Thymus (tissue), 11 donors: ENCODE measurements around the gene EPB41L4A. TPM values are rescaled to one million over a fixed set of nuclear protein-coding genes. Genes with fewer than 3 reads are reported as not detected.
"Not testable (repeated sequence)": the region's sequence is repeated elsewhere in the genome, so short reads cannot be mapped to it uniquely, and the experiment has no call there.

Experiments used
- DNase-seq, 9 donors: peaks; one replicate each; pipeline ENCODE4 v3.0.0-alpha.2; 2013; ENCODE audit warnings: low spot score in 9 of 9, low read depth in 6 of 9, missing footprints in 1 of 9
- H3K27ac ChIP-seq, 2 donors: one replicate each; pipeline ENCODE4 v1.5.1; 2013; ENCODE audit warnings: control low read depth in 1 of 2, low read depth in 1 of 2, low read length in 1 of 2, mild to moderate bottlenecking in 1 of 2, moderate library complexity in 1 of 2
- H3K27me3 ChIP-seq, 2 donors: one replicate each; pipeline ENCODE4 v1.5.1; 2013; ENCODE audit warnings: low read length in 1 of 2; ENCODE audit not compliant: control insufficient read depth in 2 of 2, insufficient read depth in 1 of 2
- H3K36me3 ChIP-seq, 2 donors: one replicate each; pipeline ENCODE4 v1.5.1; 2013; ENCODE audit warnings: low read length in 1 of 2, mild to moderate bottlenecking in 1 of 2, moderate library complexity in 1 of 2; ENCODE audit not compliant: control insufficient read depth in 2 of 2, insufficient read depth in 2 of 2
- H3K4me1 ChIP-seq, 2 donors: one replicate each; pipeline ENCODE4 v1.5.1; 2013; ENCODE audit warnings: low read length in 2 of 2; ENCODE audit not compliant: control insufficient read depth in 2 of 2, insufficient read depth in 2 of 2
- H3K4me3 ChIP-seq, 2 donors: one replicate each; pipeline ENCODE4 v1.5.1; 2013; ENCODE audit warnings: low read length in 2 of 2, control low read depth in 1 of 2, mild to moderate bottlenecking in 1 of 2
- H3K9me3 ChIP-seq, 2 donors: one replicate each; pipeline ENCODE4 v1.5.1; 2013; ENCODE audit warnings: low read length in 1 of 2, mild to moderate bottlenecking in 1 of 2; ENCODE audit not compliant: control insufficient read depth in 2 of 2, insufficient read depth in 1 of 2
- WGBS: extraction: QIAGEN DNeasy Blood & Tissue Kit; methylation state at CpG from one replicate; pipeline ENCODE4 v1.1.7; 2013; 5-methylcytosine and 5-hydroxymethylcytosine counted together
- polyA plus RNA-seq: library from polyadenylated mRNA; stranded (reverse); fragments of 200-250 nt; gene quantifications from one replicate; pipeline ENCODE4 v1.2.3, GENCODE V29; 2013
- total RNA-seq: library from RNA; stranded (reverse); fragments of 120-200 nt; gene quantifications from one replicate; pipeline ENCODE4 v1.2.4, GENCODE V29; 2013
- donor health status: healthy.

Gene EPB41L4A
- total and polyA plus RNA-seq, 2 donors: 4.8 to 5.2 TPM

- WGBS: 87% methylated on average over 2 of the region's 2 CpGs
- H3K27ac ChIP-seq: no peak overlapping the region
- no peak overlapping the region for H3K4me3 ChIP-seq
These were observed 45.2 kb downstream of the EPB41L4A start for GRCh38 chr5:112373885-112374284.

DNA sequence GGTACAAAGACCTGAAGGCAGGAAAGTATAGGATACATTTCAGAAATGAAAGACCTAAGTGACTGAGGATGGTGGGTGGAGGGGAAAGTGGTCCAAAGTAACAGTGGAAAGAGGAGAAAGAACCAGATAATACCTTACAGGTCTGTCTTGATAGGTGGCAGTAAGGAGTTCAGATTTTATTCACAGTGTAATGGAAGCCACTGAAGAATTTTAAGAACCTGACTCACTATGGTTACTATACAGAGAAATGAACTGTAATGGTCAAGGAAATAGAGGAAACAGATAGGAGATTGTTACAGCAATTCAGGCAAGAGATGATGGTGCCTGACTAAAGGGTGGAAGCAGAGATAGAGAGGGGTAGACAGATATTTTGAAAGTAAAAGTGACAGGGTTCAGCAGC, 46.5 kb downstream of the EPB41L4A start:
- Histone ChIP-seq H3K4me1 (no peaks in the 10 kb centered on the region), H3K9me3 (no peaks in the 10 kb centered on the region), H3K36me3 (no peaks in the 10 kb centered on the region), H3K4me3 (no peak overlapping the region), H3K27ac (no peak overlapping the region), H3K27me3 (no peaks in the 10 kb centered on the region)
- DNase-seq: no peak

More at GRCh38 chr5:112373885-112374284, 45.2 kb downstream of the EPB41L4A start:
- Histone ChIP-seq H3K4me1 (no peaks in the 10 kb centered on the region), H3K9me3 (no peaks in the 10 kb centered on the region), H3K36me3 (no peaks in the 10 kb centered on the region), H3K27me3 (no peaks in the 10 kb centered on the region)
- DNase-seq: no peak

DNA sequence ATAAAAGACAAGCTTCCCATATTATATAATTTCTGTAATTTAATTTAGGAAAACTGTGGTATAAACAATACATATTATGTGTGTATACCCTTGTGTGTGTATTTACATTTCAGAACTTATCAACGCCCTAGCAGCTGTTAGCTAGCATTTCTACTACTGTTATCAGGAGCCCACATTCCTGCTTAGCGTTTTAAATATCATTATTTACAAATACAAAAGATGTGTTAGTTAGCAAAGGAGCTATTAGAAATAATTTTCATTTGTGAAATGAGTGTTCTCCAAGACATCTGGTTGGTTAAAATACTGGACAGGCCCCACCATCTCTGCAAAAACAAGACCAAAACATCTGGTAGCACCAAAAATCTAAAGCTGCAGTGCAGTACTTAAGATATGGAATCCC, 48.0 kb downstream of the EPB41L4A start:
- no peaks in the 10 kb centered on the region for H3K27me3 ChIP-seq
- H3K27ac ChIP-seq: no peak overlapping the region
- H3K4me1 ChIP-seq: no peaks in the 10 kb centered on the region
- H3K4me3 ChIP-seq: no peak overlapping the region
- WGBS: 88% methylated on average over 2 of the region's 2 CpGs
- H3K36me3 ChIP-seq: no peaks in the 10 kb centered on the region
- no peaks in the 10 kb centered on the region for H3K9me3 ChIP-seq
- no peak for DNase-seq

- Histone ChIP-seq H3K27ac (no peak overlapping the region), H3K27me3 (no peaks in the 10 kb centered on the region), H3K4me1 (no peaks in the 10 kb centered on the region), H3K9me3 (no peaks in the 10 kb centered on the region), H3K4me3 (no peak overlapping the region), H3K36me3 (no peaks in the 10 kb centered on the region)
- DNase-seq: no peak
- WGBS: 95% methylated on average over 4 of the region's 4 CpGs
These were observed 51.7 kb downstream of the EPB41L4A start for GRCh38 chr5:112367400-112367799.

GRCh38 chr5:112366987-112367386, 52.1 kb downstream of the EPB41L4A start:
- WGBS: 77% methylated on average over 2 of the region's 2 CpGs
- H3K4me1 ChIP-seq: no peaks in the 10 kb centered on the region
- no peak overlapping the region for H3K4me3 ChIP-seq
- H3K36me3 ChIP-seq: no peaks in the 10 kb centered on the region
- no peak for DNase-seq
- no peaks in the 10 kb centered on the region for H3K27me3 ChIP-seq
- no peaks in the 10 kb centered on the region for H3K9me3 ChIP-seq
- H3K27ac ChIP-seq: no peak overlapping the region

- not testable (repeated sequence) for H3K27me3 ChIP-seq, H3K9me3 ChIP-seq, H3K4me3 ChIP-seq, H3K4me1 ChIP-seq, H3K36me3 ChIP-seq, H3K27ac ChIP-seq, DNase-seq
- 93% methylated on average over 26 of the region's 26 CpGs for WGBS
These were observed 58.3 kb downstream of the EPB41L4A start for GRCh38 chr5:112360740-112361139.

DNA sequence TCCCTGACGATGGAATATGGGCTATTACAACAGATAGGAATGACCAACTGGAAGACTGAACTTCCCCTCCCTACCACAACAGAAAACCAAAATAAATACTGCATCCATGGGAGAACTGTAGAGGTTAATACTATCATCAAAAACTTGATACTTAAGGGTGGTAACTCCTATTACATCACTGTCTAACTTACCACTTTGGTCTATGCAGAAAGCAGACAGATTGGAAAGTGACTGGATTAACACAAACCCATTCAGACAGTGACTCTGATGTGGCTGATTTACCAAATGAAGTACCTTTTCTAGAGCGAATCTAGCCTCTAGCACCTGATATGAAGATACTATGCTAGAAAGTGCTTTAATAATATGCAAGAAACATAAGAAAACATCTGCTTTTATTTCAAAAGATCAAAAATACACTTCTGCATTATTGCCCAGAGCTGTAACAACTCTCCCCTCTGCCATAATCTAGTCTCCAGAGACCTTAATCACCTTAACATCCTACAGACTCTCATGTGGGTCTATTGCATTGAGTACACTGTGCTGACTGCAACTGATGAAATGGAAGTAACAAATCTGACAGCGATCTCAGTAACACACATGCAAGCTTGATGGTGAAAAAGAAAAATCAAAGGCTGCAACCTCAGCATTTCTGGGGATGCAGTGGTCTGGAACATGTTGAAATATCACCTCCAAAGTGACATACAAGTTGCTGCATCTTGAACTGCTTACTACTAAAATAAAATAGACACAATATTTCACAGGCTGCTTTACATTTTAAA, 62.7 kb downstream of the EPB41L4A start:
- Histone ChIP-seq H3K9me3 (no peaks in the 10 kb centered on the region), H3K4me1 (no peaks in the 10 kb centered on the region), H3K27me3 (no peaks in the 10 kb centered on the region), H3K36me3 (no peaks in the 10 kb centered on the region), H3K27ac (no peak overlapping the region), H3K4me3 (no peak overlapping the region)
- no peak for DNase-seq
- 92% methylated on average over 3 of the region's 3 CpGs for WGBS

DNA sequence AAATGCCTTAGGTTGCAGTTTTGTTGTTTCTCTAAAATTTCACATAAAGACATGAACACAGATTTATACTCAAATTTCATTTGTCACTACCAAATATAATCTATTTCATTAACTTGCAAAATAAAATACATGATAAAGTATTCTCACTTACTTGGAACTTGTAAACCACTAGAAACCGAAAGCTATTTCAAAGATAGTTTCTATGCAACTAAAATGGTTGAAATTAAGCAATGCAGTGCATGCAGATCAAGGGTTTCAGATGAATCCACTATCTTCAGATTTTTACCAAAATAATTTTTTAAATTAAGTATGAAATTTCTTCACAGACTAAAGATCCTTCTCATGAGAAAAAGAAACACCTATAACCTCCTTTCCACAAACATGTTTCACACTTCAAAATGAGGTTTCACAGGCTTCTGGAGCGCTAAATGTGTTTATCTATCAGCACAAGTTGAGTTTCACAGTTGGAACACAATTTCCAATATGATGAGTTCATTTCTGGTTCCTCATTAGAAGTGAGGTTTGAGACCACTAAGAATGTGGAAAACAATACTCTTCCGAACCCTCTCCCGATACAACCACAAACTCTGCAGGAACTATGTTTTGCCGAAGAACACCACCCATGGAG, 63.9 kb downstream of the EPB41L4A start:
- DNase-seq: no peak
- no peaks in the 10 kb centered on the region for H3K9me3 ChIP-seq
- H3K27ac ChIP-seq: no peak overlapping the region
- no peaks in the 10 kb centered on the region for H3K36me3 ChIP-seq
- H3K4me3 ChIP-seq: no peak overlapping the region
- H3K4me1 ChIP-seq: no peaks in the 10 kb centered on the region
- 82% methylated on average over 5 of the region's 5 CpGs for WGBS
- H3K27me3 ChIP-seq: no peaks in the 10 kb centered on the region

GRCh38 chr5:112353678-112354077, 65.4 kb downstream of the EPB41L4A start:
- Histone ChIP-seq H3K27me3 (no peaks in the 10 kb centered on the region), H3K4me3 (no peak overlapping the region), H3K4me1 (no peaks in the 10 kb centered on the region), H3K36me3 (no peaks in the 10 kb centered on the region), H3K27ac (no peak overlapping the region), H3K9me3 (no peaks in the 10 kb centered on the region)
- DNase-seq: no peak
- WGBS: 62% methylated on average over 3 of the region's 3 CpGs
